HTERT RPE-1 (cell line): ENCODE results near the gene DNASE1.

Source experiments
- in situ Hi-C: fragments of 300-500 bp; cut with MboI; formaldehyde crosslinking; loops from 4 replicates; pipeline ENCODE4 v1.14.3; 2020; ENCODE audit warnings: low sequenced_read_pairs

The DNASE1 gene

DNA sequence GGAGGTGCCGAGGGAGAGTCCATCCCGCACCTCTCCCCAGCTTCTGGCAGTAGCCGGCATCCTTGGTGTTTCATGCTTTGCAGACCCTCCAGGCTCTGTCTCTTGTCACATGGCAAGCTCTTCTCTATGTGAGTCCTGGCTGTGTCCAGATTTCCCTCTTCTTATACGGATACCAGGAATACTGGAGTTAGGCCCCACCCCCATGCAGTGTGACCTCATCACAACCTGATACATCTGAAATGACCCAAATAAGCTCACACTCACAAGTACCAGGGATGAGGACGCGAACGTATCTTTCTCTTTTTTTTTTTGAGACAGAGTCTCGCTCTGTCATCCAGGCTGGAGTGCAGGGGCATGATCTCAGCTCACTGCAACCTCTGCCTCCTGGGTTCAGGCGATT is 39.6 kb downstream of the DNASE1 start:
- in situ Hi-C loops: no loop called here

DNA sequence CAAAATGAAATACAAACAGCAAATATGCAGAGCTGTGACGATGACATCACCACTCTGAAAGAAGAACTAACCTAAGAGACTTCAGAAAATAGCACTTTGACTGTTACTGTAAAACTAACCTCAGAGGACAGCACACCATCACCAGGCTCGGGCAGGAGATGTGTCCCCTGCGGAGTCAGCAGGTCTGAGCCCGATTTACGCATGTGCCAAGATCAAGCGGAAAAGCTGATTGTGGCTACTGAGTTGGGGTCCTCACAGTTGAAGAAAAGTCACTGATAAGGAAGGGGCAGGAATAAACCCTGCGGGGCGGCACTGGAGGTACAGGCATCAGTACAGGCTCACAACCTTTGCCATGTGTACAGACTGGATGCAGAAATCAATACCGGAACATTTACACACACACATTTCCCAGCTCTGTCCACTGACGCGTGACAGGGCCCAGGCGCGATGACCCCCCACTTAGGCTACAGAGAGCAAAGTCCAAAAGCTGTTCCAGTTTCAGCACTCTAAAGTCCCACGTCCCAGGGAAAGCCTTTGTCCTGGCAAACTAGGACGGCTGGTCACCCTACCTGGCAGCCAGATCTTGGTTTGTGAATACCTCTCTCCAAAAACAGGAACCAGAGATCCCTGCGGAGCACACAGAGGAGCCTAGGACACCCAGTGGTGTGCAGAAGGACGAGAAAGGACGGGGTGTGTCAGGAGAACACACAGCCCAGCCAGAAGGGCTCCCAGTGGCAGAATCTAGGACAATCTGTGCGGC is 41.3 kb downstream of the DNASE1 start:
- in situ Hi-C loops: no loop called here

DNA sequence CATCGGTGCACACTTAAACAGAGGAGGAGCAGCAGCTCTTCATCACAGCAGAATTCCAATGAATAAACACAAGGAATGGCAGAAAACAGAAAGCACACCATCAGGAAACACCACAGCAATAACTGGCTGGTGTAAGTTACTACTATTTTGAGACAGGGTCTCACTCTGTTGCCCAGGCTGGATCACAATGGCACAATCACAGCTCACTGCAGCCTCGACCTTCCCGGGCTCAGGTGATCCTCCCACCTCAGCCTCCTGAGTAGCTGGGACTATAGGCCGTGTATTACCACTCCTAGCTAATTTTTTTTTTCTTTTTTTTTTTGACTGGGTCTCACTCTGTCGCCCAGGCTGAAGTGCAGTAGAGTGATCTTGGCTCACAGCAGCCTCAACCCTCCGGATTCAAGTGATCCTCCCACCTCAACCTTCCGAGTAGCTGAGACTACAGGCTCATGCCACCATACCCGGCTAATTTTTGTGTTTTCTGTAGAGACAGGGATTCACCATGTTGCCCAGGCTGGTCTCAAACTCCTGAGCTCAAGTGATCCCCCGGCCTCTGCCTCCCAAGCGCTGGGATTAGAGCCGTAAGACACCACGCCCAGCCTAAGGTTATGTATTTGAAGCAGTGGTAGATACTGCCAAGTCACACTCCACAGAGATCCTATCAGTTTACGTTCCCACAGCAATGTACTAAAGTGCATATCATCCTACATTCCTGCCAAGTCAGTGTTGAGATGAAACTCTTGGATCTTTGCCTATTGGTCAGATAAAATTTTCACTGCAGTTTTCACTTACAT is 42.1 kb downstream of the DNASE1 start:
- in situ Hi-C loops: no loop called here

- in situ Hi-C loops: no loop called here
Measured at GRCh38 chr16:3698941-3699340, 44.5 kb downstream of the DNASE1 start.

- in situ Hi-C loops: no loop called here
Measured at GRCh38 chr16:3701531-3701930, 47.0 kb downstream of the DNASE1 start.

DNA sequence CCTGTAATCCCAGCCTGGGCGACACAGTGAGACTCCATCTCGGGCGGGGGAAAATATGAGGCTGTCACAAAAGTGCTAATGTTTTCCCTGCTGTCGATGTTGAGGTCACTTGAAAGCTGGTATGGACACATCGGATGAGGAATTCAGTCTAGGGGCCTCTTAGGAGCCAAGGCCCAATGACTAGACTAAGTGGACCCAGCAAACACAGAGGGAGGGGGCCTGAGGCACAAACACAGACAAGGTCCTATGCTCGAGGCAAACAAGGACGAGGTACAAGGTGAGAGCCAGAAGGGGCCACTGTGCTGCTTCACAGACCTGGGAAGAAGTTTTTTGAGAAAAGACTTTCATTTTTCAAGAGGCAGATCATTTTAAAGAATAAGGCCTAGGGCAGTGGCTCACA is 47.6 kb downstream of the DNASE1 start:
- in situ Hi-C loops: no loop called here

GRCh38 chr16:3706253-3707012 is 51.9 kb downstream of the DNASE1 start:
- in situ Hi-C loops: no loop called here
